Activated T-cell treated with anti-CD3 and anti-CD28 coated beads, Interleukin-2, amount 50 U/mL, for 24 hours (primary cell): ENCODE data around the gene MARS1.

Experiments
- DNase-seq: peaks from one replicate; pipeline ENCODE4 v3.0.0-alpha.2; 2020
- H3K27ac Mint-ChIP-seq: 2 replicates; pipeline ENCODE4 v1.8.0; 2020; ENCODE audit warnings: mild to moderate bottlenecking, mixed read lengths
- H3K27me3 Mint-ChIP-seq: 2 replicates; pipeline ENCODE4 v1.8.0; 2020; ENCODE audit warnings: mixed read lengths
- H3K36me3 Mint-ChIP-seq: 2 replicates; pipeline ENCODE4 v1.8.0; 2020; ENCODE audit warnings: low read depth, mixed read lengths
- H3K4me1 Mint-ChIP-seq: 2 replicates; pipeline ENCODE4 v1.8.0; 2020; ENCODE audit warnings: low read depth, mixed read lengths
- H3K4me3 Mint-ChIP-seq: 2 replicates; pipeline ENCODE4 v1.8.0; 2020; ENCODE audit warnings: mild to moderate bottlenecking, moderate library complexity, mixed read lengths
- H3K9me3 Mint-ChIP-seq: 2 replicates; pipeline ENCODE4 v1.8.0; 2020; ENCODE audit warnings: mixed read lengths

Gene MARS1

GRCh38 chr12:57545809-57546437 is 58.1 kb downstream of the MARS1 start:
- Mint-ChIP-seq H3K36me3 (peaks cover 47% of the 10 kb centered on the region), H3K4me1 (peaks cover 50% of the 10 kb centered on the region), H3K27me3 (peaks cover 7% of the 10 kb centered on the region), H3K4me3 (peak overlapping the region; percentile 91), H3K27ac (peak overlapping the region; percentile 96), H3K9me3 (no peaks in the 10 kb centered on the region)
- no peak for DNase-seq

GRCh38 chr12:57546438-57547287 is 58.8 kb downstream of the MARS1 start, which contains the start of gene DCTN2:
DCTN2 (minus strand) TSS chr12:57547192; CDS start chr12:57547063, 129 bp downstream.
- peak; percentile 93 for DNase-seq
- Mint-ChIP-seq H3K27me3 (peaks cover 7% of the 10 kb centered on the region), H3K4me1 (peaks cover 48% of the 10 kb centered on the region), H3K36me3 (peaks cover 40% of the 10 kb centered on the region), H3K4me3 (peak within 1 kb of the TSS; percentile 91), H3K9me3 (no peaks in the 10 kb centered on the region), H3K27ac (peak within 1 kb of the TSS; percentile 96)

GRCh38 chr12:57547288-57548012 is 59.6 kb downstream of the MARS1 start:
- H3K36me3 Mint-ChIP-seq, result peaks cover 32% of the 10 kb centered on the region
- peak overlapping the region; percentile 91 for H3K4me3 Mint-ChIP-seq
- no peaks in the 10 kb centered on the region for H3K9me3 Mint-ChIP-seq
- H3K27me3 Mint-ChIP-seq, result peaks cover 7% of the 10 kb centered on the region
- peak overlapping the region; percentile 96 for H3K27ac Mint-ChIP-seq
- H3K4me1 Mint-ChIP-seq, result peaks cover 48% of the 10 kb centered on the region
- no peak for DNase-seq

- peaks cover 28% of the 10 kb centered on the region for H3K36me3 Mint-ChIP-seq
- no peak overlapping the region for H3K27ac Mint-ChIP-seq
- no peak for DNase-seq
- peaks cover 48% of the 10 kb centered on the region for H3K4me1 Mint-ChIP-seq
- H3K27me3 Mint-ChIP-seq, result peaks cover 7% of the 10 kb centered on the region
- no peaks in the 10 kb centered on the region for H3K9me3 Mint-ChIP-seq
- H3K4me3 Mint-ChIP-seq, result peak overlapping the region; percentile 91
Measured at GRCh38 chr12:57548013-57548315, 60.1 kb downstream of the MARS1 start.

GRCh38 chr12:57548488-57548887 is 60.6 kb downstream of the MARS1 start:
- Mint-ChIP-seq H3K4me3 (no peak overlapping the region), H3K9me3 (no peaks in the 10 kb centered on the region), H3K27me3 (peaks cover 7% of the 10 kb centered on the region), H3K36me3 (peaks cover 25% of the 10 kb centered on the region), H3K4me1 (peaks cover 46% of the 10 kb centered on the region), H3K27ac (no peak overlapping the region)
- no peak for DNase-seq

- Mint-ChIP-seq H3K4me1 (peaks cover 39% of the 10 kb centered on the region), H3K4me3 (peak overlapping the region; percentile 82), H3K27me3 (peaks cover 7% of the 10 kb centered on the region), H3K36me3 (peaks cover 23% of the 10 kb centered on the region), H3K27ac (peak overlapping the region; percentile 46), H3K9me3 (no peaks in the 10 kb centered on the region)
- no peak for DNase-seq
Measured at GRCh38 chr12:57549203-57549908, 61.5 kb downstream of the MARS1 start.

DNA sequence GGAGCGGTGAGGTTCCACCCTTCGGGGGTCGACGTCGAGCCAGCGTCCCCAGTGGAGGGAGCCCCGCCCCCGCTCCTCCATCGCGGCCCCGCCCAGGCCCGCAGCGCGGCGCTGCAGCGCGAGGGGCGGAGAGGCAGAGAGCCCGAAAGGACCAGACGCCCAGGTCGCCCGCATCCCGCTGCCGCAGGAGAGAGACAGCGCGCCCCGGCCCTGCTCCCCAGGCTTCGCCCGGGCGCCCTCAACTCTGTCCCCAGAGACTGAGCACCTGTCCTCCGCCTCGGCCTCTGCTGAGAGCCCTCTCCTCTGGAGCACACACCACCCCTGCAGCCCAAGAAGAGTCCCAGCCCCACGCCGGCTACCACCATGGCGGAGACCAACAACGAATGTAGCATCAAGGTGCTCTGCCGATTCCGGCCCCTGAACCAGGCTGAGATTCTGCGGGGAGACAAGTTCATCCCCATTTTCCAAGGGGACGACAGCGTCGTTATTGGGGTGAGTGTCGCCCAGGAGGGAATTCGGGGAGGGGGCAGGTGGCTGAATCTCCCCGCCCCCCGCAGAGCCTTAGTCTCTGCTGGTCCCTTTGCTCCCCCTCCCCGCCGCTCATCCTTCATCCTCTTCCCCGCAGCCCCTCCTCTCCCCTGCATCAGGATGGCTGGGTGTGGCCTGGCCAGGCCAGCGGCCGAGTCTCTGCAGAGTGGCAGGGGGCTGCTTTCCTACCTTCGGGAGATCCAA is 62.2 kb downstream of the MARS1 start, which contains the start of gene KIF5A:
Gene KIF5A, plus strand, starts transcription at position 136 of the 732 bp plus-strand sequence. Its CDS starts 228 bp downstream, at position 364.
- Mint-ChIP-seq H3K27ac (peak within 1 kb of the TSS; percentile 46), H3K27me3 (peaks cover 7% of the 10 kb centered on the region), H3K4me1 (peaks cover 34% of the 10 kb centered on the region), H3K4me3 (peak within 1 kb of the TSS; percentile 82), H3K9me3 (no peaks in the 10 kb centered on the region), H3K36me3 (peaks cover 18% of the 10 kb centered on the region)
- DNase-seq, result peak; percentile 80

DNA sequence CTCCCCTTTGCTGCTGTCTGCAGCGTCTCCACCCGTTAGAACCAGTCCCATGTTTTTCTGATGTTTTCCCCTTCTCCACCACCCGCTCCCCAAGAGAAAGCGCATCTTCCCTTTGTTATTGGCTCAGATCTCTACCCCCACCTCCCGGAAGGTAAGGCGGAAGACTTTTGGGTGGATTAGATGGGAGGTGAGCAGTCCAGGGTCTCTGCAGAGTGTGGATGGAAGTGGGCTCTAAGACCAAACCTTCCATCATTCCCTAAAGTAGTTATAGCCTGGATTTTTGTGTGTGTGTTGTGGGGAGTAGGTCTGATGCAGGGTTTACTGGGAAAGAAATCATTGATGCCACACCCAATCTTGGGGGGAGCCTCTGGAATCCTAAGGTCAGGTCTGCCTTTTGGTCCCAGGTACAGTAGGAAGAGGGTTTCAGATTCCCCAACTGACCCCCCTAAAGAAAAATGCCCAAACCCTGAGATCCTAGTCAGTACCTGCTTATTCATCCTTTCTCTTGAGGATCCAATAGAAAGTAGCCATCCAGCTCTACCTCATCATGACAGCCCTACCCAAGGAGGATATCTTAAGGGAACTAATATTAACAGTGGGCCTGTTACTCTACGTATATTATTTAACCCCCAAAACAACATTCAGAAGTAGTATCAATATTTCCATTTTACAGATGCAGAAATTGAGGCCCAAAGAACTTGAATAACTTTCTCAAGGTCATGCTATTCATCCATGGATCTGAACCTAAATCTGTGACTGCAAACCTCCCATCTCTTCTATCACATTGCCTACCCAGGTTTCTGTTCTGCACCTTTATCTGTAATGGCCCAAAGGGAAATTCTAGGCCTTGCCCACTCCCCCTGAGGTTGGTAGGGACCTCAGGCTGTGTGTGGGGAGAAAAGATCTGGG is 63.0 kb downstream of the MARS1 start:
- peak overlapping the region; percentile 82 for H3K4me3 Mint-ChIP-seq
- H3K9me3 Mint-ChIP-seq, result no peaks in the 10 kb centered on the region
- H3K36me3 Mint-ChIP-seq, result peaks cover 11% of the 10 kb centered on the region
- no peak for DNase-seq
- H3K4me1 Mint-ChIP-seq, result peaks cover 26% of the 10 kb centered on the region
- no peak overlapping the region for H3K27ac Mint-ChIP-seq
- H3K27me3 Mint-ChIP-seq, result peaks cover 7% of the 10 kb centered on the region

- Mint-ChIP-seq H3K4me1 (peaks cover 21% of the 10 kb centered on the region), H3K36me3 (peaks cover 2% of the 10 kb centered on the region), H3K27me3 (peaks cover 7% of the 10 kb centered on the region), H3K4me3 (no peak overlapping the region), H3K9me3 (no peaks in the 10 kb centered on the region), H3K27ac (no peak overlapping the region)
- DNase-seq, result no peak
Measured at GRCh38 chr12:57551637-57552305, 63.9 kb downstream of the MARS1 start.

- DNase-seq, result no peak
- no peaks in the 10 kb centered on the region for H3K9me3 Mint-ChIP-seq
- no peaks in the 10 kb centered on the region for H3K36me3 Mint-ChIP-seq
- H3K27ac Mint-ChIP-seq, result no peak overlapping the region
- H3K4me3 Mint-ChIP-seq, result no peak overlapping the region
- peaks cover 7% of the 10 kb centered on the region for H3K27me3 Mint-ChIP-seq
- H3K4me1 Mint-ChIP-seq, result peaks cover 19% of the 10 kb centered on the region
Measured at GRCh38 chr12:57552306-57552651, 64.4 kb downstream of the MARS1 start.

DNA sequence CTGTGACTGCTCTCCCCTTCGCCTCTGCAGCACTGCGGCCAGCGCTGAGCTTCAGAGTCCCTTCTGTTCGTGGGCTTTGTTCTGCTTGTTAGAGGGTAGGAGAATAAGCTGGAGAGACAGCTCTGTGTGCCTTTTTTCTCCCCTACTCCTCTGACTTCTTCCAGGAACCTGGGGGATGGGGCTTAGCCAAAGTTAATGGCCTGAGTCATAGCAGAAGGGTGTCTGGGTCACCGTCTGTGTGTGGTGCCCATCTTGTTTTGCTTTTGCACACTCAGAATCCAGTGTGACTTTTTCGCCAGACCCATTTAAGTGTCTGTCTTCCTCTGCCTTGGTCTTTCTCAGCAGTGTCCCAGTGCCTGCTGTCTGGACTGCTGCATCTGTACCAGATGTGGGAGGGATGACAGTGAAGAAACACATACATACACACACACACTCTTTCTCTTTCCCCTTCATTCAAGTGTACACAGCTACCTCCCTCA is 65.0 kb downstream of the MARS1 start:
- H3K4me1 Mint-ChIP-seq, result peaks cover 14% of the 10 kb centered on the region
- no peak for DNase-seq

GRCh38 chr12:57553343-57554202 is 65.7 kb downstream of the MARS1 start:
- no peaks in the 10 kb centered on the region for H3K36me3 Mint-ChIP-seq

More for the DNA sequence above, 65.0 kb downstream of the MARS1 start:
- Mint-ChIP-seq H3K36me3 (no peaks in the 10 kb centered on the region), H3K4me3 (no peak overlapping the region), H3K27ac (no peak overlapping the region), H3K9me3 (no peaks in the 10 kb centered on the region), H3K27me3 (peaks cover 7% of the 10 kb centered on the region)

More at GRCh38 chr12:57553343-57554202, 65.7 kb downstream of the MARS1 start:
- no peak overlapping the region for H3K4me3 Mint-ChIP-seq
- H3K9me3 Mint-ChIP-seq, result no peaks in the 10 kb centered on the region
- H3K27me3 Mint-ChIP-seq, result peaks cover 7% of the 10 kb centered on the region
- H3K4me1 Mint-ChIP-seq, result peaks cover 13% of the 10 kb centered on the region
- no peak overlapping the region for H3K27ac Mint-ChIP-seq
- no peak for DNase-seq
